GM19240 (cell line): ENCODE data around the gene FBXW8.

Source experiments
- DNase-seq: peaks from one replicate; pipeline ENCODE4 v3.0.0; 2011; ENCODE audit warnings: low spot score; ENCODE audit not compliant: insufficient read length

FBXW8 gene

DNA sequence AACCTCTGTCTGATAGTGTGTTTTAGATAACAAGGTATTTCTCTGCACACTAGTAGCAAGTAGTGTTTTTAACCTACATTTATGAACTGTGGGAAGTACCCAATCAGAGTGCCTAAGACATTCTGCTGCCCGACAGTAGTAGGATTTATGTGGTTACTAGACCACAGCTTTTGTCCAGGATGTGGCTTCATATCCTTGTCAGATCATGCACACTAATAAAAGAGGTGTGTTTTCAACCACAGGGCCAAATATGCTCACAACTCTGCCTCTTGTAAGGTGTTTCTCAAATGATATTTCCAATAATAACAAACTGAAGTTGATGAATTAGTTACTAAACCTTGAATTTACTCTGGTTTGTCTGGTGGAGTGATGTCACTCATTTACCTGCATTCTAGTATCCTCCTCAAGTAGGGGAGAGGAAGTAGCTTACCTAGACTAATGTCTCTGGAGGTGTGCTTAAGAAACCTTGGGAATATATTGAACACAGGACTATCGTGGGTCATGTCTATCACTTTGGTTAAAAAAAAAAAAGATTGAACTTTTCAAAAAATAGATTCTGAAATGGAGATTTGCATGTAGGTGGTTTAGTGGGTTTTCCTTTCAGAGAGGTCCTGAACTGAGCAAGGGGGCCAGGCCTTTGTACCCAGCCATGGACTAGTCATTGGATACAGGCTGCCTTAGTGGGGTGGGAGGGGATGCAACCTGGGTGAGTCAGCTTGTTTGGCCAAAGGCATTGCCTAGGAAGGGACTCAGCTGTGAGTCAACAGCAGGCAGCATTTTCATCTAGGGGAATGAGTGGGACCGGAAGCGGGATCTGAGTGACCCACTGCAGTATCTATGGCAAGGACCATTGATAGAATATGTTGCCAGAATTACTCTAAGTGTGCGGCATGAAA lies 14.1 kb downstream of the FBXW8 start:
- no peak for DNase-seq

GRCh38 chr12:116926283-116927243 lies 15.8 kb downstream of the FBXW8 start:
- DNase-seq, result no peak

GRCh38 chr12:116927244-116927940 lies 16.6 kb downstream of the FBXW8 start:
- DNase-seq, result no peak

- no peak for DNase-seq
These were observed 17.8 kb downstream of the FBXW8 start for GRCh38 chr12:116928504-116928903.

GRCh38 chr12:116929885-116930284 lies 19.1 kb downstream of the FBXW8 start:
- no peak for DNase-seq

GRCh38 chr12:116931665-116932064 lies 20.9 kb downstream of the FBXW8 start:
- DNase-seq, result no peak

DNA sequence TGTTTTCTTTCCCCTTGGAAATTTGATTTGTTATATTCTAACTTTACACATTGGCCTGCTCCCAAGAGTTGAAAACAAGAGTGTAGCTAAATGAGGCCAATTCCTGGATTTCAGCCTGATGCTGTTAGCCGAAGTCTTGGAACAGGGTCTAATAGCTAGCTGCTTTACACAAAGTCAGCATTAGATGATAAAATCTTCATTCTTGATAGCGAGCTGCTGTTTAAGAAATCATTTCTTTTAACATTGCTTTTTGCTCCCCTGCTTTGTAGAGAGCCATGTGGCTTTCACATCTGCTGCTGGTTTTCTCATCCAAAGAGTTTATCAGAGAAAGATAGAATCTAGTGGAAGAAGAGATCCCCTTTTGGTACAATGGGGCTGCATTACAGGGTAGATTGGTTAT lies 22.3 kb downstream of the FBXW8 start:
- no peak for DNase-seq

GRCh38 chr12:116933512-116934246 lies 22.9 kb downstream of the FBXW8 start:
- DNase-seq, result no peak

DNA sequence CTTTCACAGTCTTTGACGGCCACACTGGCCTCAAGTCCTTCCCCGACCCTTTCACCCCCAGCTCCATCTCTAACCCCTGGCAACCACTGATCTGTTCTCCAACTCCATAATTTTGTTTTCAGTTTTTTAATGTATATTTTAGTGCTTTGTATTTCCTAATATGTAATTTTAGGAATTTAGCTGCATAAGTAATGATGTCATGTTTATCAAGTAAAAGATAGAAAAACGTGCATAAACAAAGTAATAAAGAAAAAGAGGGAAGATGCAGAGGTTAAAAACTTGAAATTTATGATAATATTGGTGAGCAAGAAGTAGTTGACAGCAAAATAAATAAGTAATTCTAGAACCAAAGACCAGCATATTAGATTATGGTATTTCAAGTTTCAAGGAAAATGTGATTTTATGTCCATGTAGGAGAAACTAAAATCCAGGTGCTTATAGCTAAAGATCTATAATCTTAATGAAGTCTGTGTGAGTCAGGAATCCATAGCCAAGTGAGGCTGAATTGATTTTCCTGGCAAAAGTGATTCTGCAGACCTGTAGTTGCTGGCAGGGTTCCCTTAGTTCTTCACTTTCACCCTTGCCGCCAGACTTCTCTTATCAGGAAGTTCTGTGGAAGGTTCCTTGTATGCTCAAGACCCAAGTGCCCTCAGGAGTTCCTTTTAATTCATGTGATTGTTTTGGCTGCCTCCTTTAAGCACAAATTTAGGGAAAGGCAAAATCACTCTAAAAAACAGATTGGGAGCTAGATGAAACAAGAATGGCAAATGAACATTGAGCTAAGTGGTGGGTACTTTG lies 24.4 kb downstream of the FBXW8 start:
- no peak for DNase-seq

- DNase-seq, result no peak
These were observed 26.9 kb downstream of the FBXW8 start for GRCh38 chr12:116937640-116938039.

DNA sequence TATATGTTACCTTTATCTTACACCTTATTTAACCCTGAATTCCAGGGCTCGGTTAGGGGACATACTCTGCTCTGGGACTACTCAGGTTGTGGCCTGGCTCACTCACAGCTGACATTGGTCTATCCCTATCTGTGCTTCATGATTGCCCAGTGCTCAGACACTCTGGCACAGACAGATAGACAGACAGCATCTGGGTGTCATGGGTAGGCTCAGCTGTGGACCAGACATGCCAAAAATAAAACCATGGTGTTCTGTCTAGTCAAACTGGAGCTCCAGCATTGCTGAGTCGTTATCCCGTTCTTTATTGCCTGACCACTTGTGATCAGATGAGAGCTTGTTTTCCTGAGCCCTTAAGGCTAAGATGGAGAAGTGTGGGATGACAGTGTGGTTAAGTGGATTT lies 29.0 kb downstream of the FBXW8 start:
- DNase-seq, result no peak

GRCh38 chr12:116941188-116941587 lies 30.4 kb downstream of the FBXW8 start:
- DNase-seq, result no peak

GRCh38 chr12:116943419-116944372 lies 32.9 kb downstream of the FBXW8 start:
- DNase-seq, result no peak

DNA sequence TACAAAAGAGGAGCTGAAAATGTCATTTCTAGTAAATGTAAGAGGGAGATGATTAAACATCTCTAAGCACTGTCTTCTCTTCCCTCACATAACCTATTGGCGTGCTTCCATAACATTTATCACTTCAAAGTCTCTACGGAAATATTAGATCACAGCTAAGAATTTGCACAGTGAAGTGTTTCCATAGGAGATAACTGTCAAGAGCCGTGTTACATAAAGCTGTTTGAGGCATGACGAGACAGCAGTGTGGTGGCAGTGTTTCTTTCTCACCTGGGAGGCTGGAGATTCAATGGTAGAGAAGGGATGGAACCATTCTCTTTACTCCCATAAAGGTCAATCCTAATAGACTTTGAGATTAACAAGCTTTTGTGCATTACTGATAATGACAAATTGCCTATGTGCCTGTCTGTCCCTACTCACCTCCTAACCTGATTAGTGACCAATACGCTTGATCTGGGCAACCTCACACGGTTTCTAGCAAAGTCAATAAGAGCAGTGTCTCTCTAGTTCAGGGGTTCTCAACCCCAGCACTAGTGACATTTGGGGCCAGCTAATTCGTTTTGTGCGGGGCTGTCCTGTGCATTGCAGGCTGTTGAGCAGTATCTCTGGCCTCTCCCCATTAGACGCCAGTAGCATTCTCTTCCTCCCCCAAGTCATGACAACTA lies 35.3 kb downstream of the FBXW8 start:
- DNase-seq, result no peak

DNA sequence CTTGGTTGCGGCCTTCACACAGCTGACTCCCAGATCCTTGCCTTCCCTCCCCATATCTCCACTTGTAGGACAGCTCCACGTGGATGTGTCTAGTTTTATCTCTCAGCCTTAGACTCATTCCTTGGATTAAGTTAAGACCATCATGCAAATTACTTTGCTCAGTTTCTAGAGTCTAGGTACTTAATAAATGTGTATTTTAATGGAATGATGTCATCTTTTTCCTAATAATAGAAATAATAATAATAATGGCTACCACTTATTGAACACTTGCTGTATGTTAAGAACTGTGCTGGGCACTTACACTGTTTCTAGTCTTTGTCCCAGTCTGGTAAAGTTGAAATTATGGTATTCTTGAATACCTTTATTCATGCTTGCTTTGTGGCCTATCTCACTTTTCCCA lies 37.5 kb downstream of the FBXW8 start:
- no peak for DNase-seq

DNA sequence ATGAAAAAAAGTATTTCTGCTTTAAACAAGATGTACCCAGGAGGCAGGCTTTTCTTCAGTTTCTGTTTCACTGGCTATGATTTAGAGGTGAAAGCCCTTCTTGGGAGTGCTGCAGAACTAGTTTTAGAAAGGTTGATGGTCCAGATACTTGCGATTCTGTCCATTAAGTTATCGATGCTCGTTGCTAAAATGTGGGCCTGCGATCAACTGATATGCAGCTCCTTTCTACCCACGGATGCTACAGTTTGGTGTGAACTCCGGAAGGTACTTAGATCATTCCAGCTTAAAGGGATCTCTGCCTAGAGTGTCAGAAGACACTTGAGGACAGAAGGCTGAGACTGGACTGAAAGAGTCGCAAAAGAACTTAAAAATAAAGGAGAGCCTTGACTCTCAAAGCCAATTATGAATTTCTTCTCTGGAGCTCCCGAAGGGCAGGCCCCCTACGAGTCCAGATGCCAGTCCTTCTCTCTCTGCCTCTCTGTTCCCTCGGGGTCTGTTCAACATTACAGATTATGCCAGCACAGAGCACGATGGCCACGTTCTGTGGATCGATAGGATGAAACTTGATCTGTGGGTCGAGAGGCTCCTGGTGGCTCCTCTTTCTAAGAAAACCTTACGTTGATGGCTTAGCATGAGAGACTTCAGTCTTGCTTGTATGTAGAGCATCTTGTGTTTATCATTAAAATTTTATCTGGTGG lies 40.0 kb downstream of the FBXW8 start:
- no peak for DNase-seq

DNA sequence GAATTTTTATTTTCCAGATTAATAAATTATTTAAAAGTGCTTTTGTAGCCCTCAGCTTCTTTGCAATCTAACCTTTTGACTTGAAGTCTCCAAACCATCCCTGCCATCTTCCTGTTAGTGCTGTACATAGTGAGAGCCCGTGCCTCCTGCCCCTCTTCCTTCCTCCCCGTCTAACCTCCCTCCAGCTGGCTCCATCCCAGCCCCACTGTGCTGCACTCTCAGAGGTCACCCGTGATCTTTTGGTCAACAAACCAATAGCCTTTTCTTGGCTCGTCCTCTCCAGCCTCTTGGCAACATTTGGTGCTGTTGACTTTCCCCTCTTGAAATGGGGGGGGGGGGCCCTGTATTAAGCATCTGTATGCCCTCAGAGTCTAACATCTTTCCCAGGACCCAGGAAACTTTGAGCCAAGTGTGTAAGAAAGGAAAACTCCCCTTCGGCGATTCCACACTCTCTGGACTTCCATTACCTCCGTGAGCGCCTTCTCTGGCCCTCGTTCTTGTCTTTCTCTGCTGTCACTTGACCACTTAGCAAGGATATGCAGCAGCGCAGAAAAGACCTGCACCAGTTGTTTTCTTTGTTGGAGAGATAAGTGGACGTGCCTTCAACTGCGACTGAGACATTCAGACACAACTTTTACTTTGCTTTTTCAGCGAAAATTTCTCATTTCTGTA lies 44.1 kb downstream of the FBXW8 start:
- DNase-seq, result no peak
